MCF 10A (cell line): Measurements from ENCODE around the gene SMYD4. TPM values are rescaled to one million over a fixed set of nuclear protein-coding genes. Genes with fewer than 3 reads are reported as not detected.

Experiments used
- BruUV-seq: library from RNA; stranded (reverse); fragments of 400-500 nt; replicated peaks from 2 replicates; lab custom pipeline; 2021; lab: Mats Ljungman, UMichigan
- CTCF ChIA-PET: fragments of 300-600 bp; sonication (Branson Sonifier 250); formaldehyde crosslinking; extraction: SDS; loops from one replicate; lab custom pipeline; 2021; ENCODE audit warnings: antibody characterized with exemption, inconsistent platforms; lab: Yijun Ruan, JAX
- POLR2A ChIA-PET: fragments of 300-600, 350-650 bp; sonication (Branson Sonifier 250); formaldehyde crosslinking; extraction: SDS; loops from one replicate; lab custom pipeline; 2020; ENCODE audit warnings: antibody characterized with exemption, inconsistent platforms; lab: Yijun Ruan, JAX
- DNase-seq: peaks from one replicate; pipeline ENCODE4 v3.0.0-alpha.2; 2018; ENCODE audit not compliant: unreplicated experiment
- H3K27ac Mint-ChIP-seq: one replicate; pipeline ENCODE4 v1.8.0; 2022; ENCODE audit warnings: mild to moderate bottlenecking, low read depth, mixed read lengths; ENCODE audit not compliant: unreplicated experiment
- H3K27me3 Mint-ChIP-seq: one replicate; pipeline ENCODE4 v1.8.0; 2022; ENCODE audit warnings: mixed read lengths; ENCODE audit not compliant: insufficient read depth, unreplicated experiment
- H3K36me3 Mint-ChIP-seq: one replicate; pipeline ENCODE4 v1.8.0; 2022; ENCODE audit warnings: mild to moderate bottlenecking, moderate library complexity, mixed read lengths; ENCODE audit not compliant: insufficient read depth, unreplicated experiment
- H3K4me1 Mint-ChIP-seq: one replicate; pipeline ENCODE4 v1.8.0; 2022; ENCODE audit warnings: mixed read lengths; ENCODE audit not compliant: insufficient read depth, unreplicated experiment
- H3K4me3 Mint-ChIP-seq: one replicate; pipeline ENCODE4 v1.8.0; 2022; ENCODE audit warnings: mild to moderate bottlenecking, moderate library complexity, mixed read lengths; ENCODE audit not compliant: unreplicated experiment
- H3K9me3 Mint-ChIP-seq: one replicate; pipeline ENCODE4 v1.8.0; 2022; ENCODE audit warnings: mixed read lengths; ENCODE audit not compliant: unreplicated experiment
- CTCF ChIP-seq: fragments of 200-600 bp; IDR thresholded peaks from one replicate; pipeline ENCODE4 v1.8.0; 2022; ENCODE audit warnings: antibody characterized with exemption, mild to moderate bottlenecking; ENCODE audit not compliant: unreplicated experiment
- intact Hi-C: fragments of 100-400 bp; cut with micrococcal nuclease; formaldehyde crosslinking; loops from 2 replicates; pipeline ENCODE4 v1.14.1; 2022
- total RNA-seq: library from RNA; stranded (reverse); gene quantifications from 2 replicates; pipeline ENCODE4 v1.2.3, GENCODE V29; 2022

Gene SMYD4
- total RNA-seq, 1 experiment from 2014 or later: 8.3 TPM

DNA sequence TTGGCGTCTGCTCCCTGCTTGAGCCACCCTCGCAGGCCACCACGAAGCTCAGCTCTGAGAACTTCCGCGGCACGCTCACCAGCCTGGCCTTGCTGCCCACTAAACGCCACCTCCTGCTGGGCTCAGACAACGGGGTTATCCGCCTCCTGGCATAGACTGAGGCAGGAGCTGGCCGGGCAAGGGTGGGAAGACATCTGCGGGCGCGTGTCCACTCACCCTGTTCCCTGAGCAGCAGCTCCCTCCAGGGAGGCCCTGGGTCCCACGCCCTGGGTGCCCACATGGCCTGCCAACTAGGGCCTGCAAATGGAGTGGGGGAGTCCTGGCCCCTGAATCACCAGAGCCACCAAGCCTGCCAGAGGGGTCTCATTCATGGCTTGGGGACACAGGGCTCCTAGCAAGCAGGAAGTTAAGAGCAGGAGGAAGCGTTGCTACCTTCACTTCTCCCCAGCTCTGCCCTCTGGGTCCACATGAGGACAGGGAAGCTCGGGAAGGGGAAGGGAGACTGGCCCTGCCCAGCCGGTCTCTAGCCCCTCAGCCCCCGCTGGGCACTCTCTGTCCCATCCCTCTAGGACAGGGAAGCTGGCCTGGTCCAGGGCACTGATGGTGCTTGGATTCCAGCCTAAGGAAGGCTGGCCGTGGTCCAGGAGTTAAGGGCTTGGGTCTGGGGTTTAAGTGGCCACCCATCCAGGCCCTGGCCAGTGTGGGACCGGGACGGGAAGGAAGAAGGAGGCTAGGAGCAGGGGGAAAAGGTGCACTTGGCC lies 92.0 kb downstream of the SMYD4 start:
- peaks cover 40% of the 10 kb centered on the region for H3K36me3 Mint-ChIP-seq
- intact Hi-C loops: no loop called here
- no peak for TF ChIP-seq CTCF
- H3K27ac Mint-ChIP-seq: no peak overlapping the region
- ChIA-PET CTCF (no interaction called here), POLR2A (interaction anchor here (0.5 to 1.3 kb wide), 7 partner anchors 10 to 77 kb away, joined by 3 to 4 read pairs (median 3); no protein-coding TSS in a partner anchor)
- no peaks in the 10 kb centered on the region for H3K9me3 Mint-ChIP-seq
- no peaks in the 10 kb centered on the region for H3K27me3 Mint-ChIP-seq
- no peak for DNase-seq
- H3K4me3 Mint-ChIP-seq: no peak overlapping the region
- H3K4me1 Mint-ChIP-seq: no peaks in the 10 kb centered on the region
- BruUV-seq: no TSS peak

DNA sequence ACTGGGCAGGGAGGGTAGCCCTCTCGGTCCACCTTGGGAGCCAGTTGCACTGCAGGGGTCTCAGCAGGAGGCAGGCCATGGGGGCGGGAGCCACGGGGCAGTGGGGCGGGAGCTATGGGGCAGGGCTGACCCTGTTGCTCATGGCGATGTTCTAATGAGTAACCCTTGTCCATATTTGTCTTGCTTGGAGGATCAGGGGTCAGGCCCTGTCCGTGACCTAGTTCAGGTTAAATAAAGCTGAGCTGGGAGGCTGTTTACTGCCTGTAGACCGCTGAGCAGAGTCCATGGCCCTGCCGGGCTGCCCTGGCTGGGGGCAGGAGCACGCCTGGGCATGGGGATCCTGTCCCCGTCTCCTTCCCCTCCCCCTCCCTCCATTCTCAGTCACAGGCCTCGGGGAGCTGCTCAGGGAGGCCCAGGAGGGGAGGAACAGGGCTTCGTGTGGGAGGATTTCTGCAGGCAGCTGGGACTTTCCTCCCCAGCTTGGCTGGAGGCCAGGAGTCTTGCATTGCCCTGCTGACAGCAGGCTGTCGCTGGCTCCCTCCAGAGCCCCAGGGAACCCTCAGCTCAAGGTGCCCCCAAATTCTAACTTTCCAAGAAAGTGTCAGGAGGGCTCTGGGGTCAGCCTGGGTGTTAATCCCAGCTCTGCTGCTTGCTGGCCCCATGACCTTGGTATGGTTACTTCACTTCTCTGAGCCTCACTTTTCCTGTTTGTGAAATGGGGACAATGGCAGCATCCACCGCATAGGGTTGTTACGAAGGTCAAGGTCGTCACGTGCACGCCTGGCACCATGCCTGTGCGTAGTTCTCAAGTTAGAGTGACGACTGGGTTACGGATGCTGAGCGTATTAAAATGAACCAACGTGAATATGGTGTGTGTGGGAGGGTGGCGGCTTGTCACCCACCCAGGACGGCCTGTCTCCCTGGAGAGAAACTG lies 93.1 kb downstream of the SMYD4 start:
- Mint-ChIP-seq H3K9me3 (no peaks in the 10 kb centered on the region), H3K36me3 (peaks cover 46% of the 10 kb centered on the region), H3K4me3 (no peak overlapping the region), H3K27ac (no peak overlapping the region), H3K4me1 (no peaks in the 10 kb centered on the region), H3K27me3 (no peaks in the 10 kb centered on the region)
- CTCF ChIA-PET: interaction anchor here (1.0 kb wide), 1 partner anchor 20 kb away, joined by 3 read pairs; no protein-coding TSS in a partner anchor
- BruUV-seq: no TSS peak
- intact Hi-C loops: no loop called here
- peak; percentile 86 for DNase-seq
- POLR2A ChIA-PET: interaction anchor here (0.6 to 1.3 kb wide), 8 partner anchors 8 to 62 kb away, joined by 3 to 4 read pairs (median 3); no protein-coding TSS in a partner anchor
- TF ChIP-seq CTCF: no peak

DNA sequence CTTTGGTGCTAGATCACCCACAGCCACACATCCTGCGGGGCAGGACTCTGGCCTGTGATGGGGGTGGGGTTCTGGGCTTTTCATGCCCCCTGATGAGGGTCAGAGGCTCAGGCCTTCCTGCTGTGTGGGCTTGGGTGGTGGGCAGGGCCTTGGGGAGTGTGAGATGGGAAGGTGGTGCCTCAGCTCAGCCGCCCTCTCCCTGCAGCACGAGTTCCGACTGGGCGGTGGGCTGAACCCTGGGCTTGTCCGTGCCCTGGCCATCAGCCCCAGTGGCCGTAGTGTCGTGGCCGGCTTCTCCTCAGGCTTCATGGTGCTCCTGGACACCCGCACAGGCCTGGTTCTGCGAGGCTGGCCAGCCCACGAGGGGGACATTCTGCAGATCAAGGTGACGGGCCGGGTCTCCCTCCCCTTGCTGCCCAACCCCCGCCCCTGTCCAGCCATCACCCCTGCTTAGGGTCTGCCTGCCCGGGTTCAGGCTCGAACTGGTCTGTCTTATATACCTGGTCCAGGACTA lies 93.8 kb downstream of the SMYD4 start:
- Mint-ChIP-seq H3K27me3 (no peaks in the 10 kb centered on the region), H3K36me3 (peaks cover 51% of the 10 kb centered on the region), H3K27ac (peak overlapping the region; percentile 31), H3K4me1 (peaks cover 4% of the 10 kb centered on the region), H3K9me3 (no peaks in the 10 kb centered on the region), H3K4me3 (no peak overlapping the region)
- CTCF ChIA-PET: interaction anchor here (1.0 kb wide), 1 partner anchor 19 kb away, joined by 3 read pairs; no protein-coding TSS in a partner anchor
- POLR2A ChIA-PET: interaction anchor here (1.2 to 1.3 kb wide), 2 partner anchors 11 kb away, joined by 3 read pairs; no protein-coding TSS in a partner anchor
- no peak for DNase-seq
- intact Hi-C loops: no loop called here
- no peak for TF ChIP-seq CTCF
- no TSS peak for BruUV-seq
